ENCODE results near the gene SS18L1. TPM values are rescaled to one million over a fixed set of nuclear protein-coding genes. Genes with fewer than 3 reads are reported as not detected.

SS18L1 gene
- total and polyA plus RNA-seq, 10 of the 15 experiments (the other 5 are each of a cell fraction or from before 2014, with no cell fraction given), result 1.8 to 20.0 (median 6.6) TPM

DNA sequence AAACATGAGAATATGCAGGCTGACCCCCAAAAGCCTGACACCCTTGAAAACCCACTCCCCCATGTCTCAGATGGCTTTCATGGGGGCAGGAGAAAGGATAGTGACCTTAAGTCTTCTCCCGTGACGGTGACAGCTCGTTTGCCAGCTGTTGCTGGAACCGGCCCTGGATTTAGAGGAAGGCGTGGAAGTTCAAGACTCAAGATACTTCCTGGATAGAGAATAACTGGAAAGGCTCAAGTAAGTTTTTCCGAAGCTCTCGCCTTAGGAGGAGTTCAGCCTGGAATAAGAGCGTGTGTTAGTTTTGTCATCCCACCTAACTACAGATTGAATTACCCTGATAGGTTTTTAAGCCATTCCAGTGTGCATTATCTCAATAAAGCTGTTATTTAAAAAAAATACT is 27.7 kb downstream of the SS18L1 start:
- no TSS peak for BruUV-seq (replicated peaks)
- RAD21 ChIA-PET (ENCODE audit: unreplicated experiment), result no interaction called here
- POLR2A ChIA-PET, result no interaction called here
- SMC1A ChIA-PET (ENCODE audit: uncharacterized antibody, unreplicated experiment), result no interaction called here
- in situ Hi-C loops (cut with MboI) (no loop called here), intact Hi-C loops (cut with micrococcal nuclease; ENCODE audit: unreplicated experiment) (no loop called here)
- Histone ChIP-seq H3K4me2 (ENCODE audit: control insufficient read depth, insufficient read depth) (no peak overlapping the region), H4K20me1 (ENCODE audit: control insufficient read depth, insufficient read depth) (no peaks in the 10 kb centered on the region), H3K79me2 (ENCODE audit: control insufficient read depth, insufficient read depth, low read length) (no peaks in the 10 kb centered on the region), H3K36me3 (ENCODE audit: control insufficient read depth in 2 of 2, insufficient read depth in 2 of 2, low read length in 1 of 2) (peaks cover 0 to 4% of the 10 kb centered on the region in 2 experiments; a peak in 3 of 4 replicates), H3K4me3 (no peak overlapping the region), H3K9ac (ENCODE audit: control insufficient read depth, insufficient read depth, low read length) (no peak overlapping the region), H3K27ac (ENCODE audit: control insufficient read depth, insufficient read depth) (no peak overlapping the region), H3K9me3 (replicated peaks; ENCODE audit: control insufficient read depth, insufficient read depth, low read length) (no peaks in the 10 kb centered on the region), H2AFZ (ENCODE audit: control insufficient read depth, low read depth, low read length) (no peak overlapping the region), H3K4me1 (ENCODE audit: control insufficient read depth, insufficient read depth, low read length) (no peaks in the 10 kb centered on the region), H3K27me3 (replicated peaks in 1 of 2; ENCODE audit: control insufficient read depth in 2 of 2, insufficient read depth in 2 of 2, low read length in 1 of 2) (no peaks in the 10 kb centered on the region)
- TF ChIP-seq CBX3 (IDR thresholded peaks at IDR 0.05; ENCODE audit: borderline replicate concordance, low read depth) (no peak), GATAD2B (conservative IDR thresholded peaks at IDR 0.05; ENCODE audit: low read depth) (no peak), NR2F1 (conservative IDR thresholded peaks at IDR 0.05) (no peak), ZNF274 (IDR thresholded peaks at IDR 0.05; ENCODE audit: insufficient read depth, insufficient read length) (no peak), WRNIP1 (IDR thresholded peaks at IDR 0.05; ENCODE audit: borderline replicate concordance, low read depth, low read length) (no peak)
- no peak for FAIRE-seq
- WGBS (ENCODE audit: insufficient coverage, insufficient replicate concordance, low lambda C conversion rate, missing lambda C conversion rate), result over 99% methylated on average over 8 of the region's 8 CpGs
- ATAC-seq, result no peak
- CTCF ChIA-PET, result no interaction called here
- no peak for DNase-seq (ENCODE audit: low read depth, low spot score)

DNA sequence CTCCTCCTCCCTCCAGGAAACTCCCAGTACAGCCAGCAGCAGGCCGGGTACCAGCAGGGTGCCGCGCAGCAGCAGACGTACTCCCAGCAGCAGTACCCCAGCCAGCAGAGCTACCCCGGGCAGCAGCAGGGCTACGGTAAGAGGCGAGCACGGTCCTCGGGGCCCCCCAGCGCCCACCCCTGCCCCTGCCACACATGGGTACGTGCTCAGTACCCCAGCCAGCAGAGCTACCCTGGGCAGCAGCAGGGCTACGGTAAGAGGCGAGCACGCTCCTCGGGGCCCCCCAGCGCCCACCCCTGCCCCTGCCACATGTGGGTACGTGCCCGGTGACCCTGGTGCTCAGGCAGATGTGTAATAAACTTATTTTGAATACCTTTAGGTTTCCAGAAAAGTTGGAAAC is 29.1 kb downstream of the SS18L1 start:
- no peaks in the 10 kb centered on the region for H4K20me1 ChIP-seq (ENCODE audit: control insufficient read depth, insufficient read depth)
- ChIA-PET POLR2A (no interaction called here), RAD21 (ENCODE audit: unreplicated experiment) (no interaction called here), SMC1A (ENCODE audit: uncharacterized antibody, unreplicated experiment) (no interaction called here), CTCF (interaction anchor here (1.0 kb wide), 1 partner anchor 15 kb away, joined by 3 read pairs; no protein-coding TSS in a partner anchor)
- ATAC-seq (no peak), FAIRE-seq (no peak), DNase-seq (ENCODE audit: low read depth, low spot score) (no peak)
- no peak overlapping the region for H3K4me2 ChIP-seq (ENCODE audit: control insufficient read depth, insufficient read depth)
- no TSS peak for BruUV-seq (replicated peaks)
- H3K27me3 ChIP-seq (replicated peaks in 1 of 2; ENCODE audit: control insufficient read depth in 2 of 2, insufficient read depth in 2 of 2, low read length in 1 of 2), result no peaks in the 10 kb centered on the region
- H2AFZ ChIP-seq (ENCODE audit: control insufficient read depth, low read depth, low read length), result no peak overlapping the region
- H3K4me1 ChIP-seq (ENCODE audit: control insufficient read depth, insufficient read depth, low read length), result no peaks in the 10 kb centered on the region
- TF ChIP-seq YY1 (IDR thresholded peaks at IDR 0.05; ENCODE audit: low read depth, low read length) (no peak), CBFB (IDR thresholded peaks at IDR 0.05; ENCODE audit: low read depth) (no peak), ZZZ3 (IDR thresholded peaks at IDR 0.05; ENCODE audit: control insufficient read depth, insufficient read length, low read depth) (no peak), JUND (IDR thresholded peaks at IDR 0.05; ENCODE audit: low read depth, low read length) (no peak), ATF7 (IDR thresholded peaks at IDR 0.05; ENCODE audit: low read depth) (no peak), MYB (IDR thresholded peaks at IDR 0.05; ENCODE audit: borderline replicate concordance, low read depth, low read length) (no peak), RFX5 (IDR thresholded peaks at IDR 0.05; ENCODE audit: low read depth, low read length) (no peak)
- TF ChIP-seq, protein P1, sequence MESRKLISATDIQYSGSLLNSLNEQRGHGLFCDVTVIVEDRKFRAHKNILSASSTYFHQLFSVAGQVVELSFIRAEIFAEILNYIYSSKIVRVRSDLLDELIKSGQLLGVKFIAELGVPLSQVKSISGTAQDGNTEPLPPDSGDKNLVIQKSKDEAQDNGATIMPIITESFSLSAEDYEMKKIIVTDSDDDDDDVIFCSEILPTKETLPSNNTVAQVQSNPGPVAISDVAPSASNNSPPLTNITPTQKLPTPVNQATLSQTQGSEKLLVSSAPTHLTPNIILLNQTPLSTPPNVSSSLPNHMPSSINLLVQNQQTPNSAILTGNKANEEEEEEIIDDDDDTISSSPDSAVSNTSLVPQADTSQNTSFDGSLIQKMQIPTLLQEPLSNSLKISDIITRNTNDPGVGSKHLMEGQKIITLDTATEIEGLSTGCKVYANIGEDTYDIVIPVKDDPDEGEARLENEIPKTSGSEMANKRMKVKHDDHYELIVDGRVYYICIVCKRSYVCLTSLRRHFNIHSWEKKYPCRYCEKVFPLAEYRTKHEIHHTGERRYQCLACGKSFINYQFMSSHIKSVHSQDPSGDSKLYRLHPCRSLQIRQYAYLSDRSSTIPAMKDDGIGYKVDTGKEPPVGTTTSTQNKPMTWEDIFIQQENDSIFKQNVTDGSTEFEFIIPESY (IDR thresholded peaks at IDR 0.05), result no peak
- TF ChIP-seq, protein P2, sequence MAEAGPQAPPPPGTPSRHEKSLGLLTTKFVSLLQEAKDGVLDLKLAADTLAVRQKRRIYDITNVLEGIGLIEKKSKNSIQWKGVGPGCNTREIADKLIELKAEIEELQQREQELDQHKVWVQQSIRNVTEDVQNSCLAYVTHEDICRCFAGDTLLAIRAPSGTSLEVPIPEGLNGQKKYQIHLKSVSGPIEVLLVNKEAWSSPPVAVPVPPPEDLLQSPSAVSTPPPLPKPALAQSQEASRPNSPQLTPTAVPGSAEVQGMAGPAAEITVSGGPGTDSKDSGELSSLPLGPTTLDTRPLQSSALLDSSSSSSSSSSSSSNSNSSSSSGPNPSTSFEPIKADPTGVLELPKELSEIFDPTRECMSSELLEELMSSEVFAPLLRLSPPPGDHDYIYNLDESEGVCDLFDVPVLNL (IDR thresholded peaks at IDR 0.05; ENCODE audit: low read depth, low read length), result no peak
- TF ChIP-seq, protein P3, sequence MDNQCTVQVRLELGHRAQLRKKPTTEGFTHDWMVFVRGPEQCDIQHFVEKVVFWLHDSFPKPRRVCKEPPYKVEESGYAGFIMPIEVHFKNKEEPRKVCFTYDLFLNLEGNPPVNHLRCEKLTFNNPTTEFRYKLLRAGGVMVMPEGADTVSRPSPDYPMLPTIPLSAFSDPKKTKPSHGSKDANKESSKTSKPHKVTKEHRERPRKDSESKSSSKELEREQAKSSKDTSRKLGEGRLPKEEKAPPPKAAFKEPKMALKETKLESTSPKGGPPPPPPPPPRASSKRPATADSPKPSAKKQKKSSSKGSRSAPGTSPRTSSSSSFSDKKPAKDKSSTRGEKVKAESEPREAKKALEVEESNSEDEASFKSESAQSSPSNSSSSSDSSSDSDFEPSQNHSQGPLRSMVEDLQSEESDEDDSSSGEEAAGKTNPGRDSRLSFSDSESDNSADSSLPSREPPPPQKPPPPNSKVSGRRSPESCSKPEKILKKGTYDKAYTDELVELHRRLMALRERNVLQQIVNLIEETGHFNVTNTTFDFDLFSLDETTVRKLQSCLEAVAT (IDR thresholded peaks at IDR 0.05), result no peak
- peaks cover 0 to 2% of the 10 kb centered on the region in 2 experiments; a peak in 3 of 4 replicates for H3K36me3 ChIP-seq (ENCODE audit: control insufficient read depth in 2 of 2, insufficient read depth in 2 of 2, low read length in 1 of 2)
- intact Hi-C loops (cut with micrococcal nuclease; ENCODE audit: unreplicated experiment), result no loop called here
- H3K27ac ChIP-seq (ENCODE audit: control insufficient read depth, insufficient read depth), result no peak overlapping the region
- in situ Hi-C loops (cut with MboI), result no loop called here
- no peak overlapping the region for H3K4me3 ChIP-seq
- no peak overlapping the region for H3K9ac ChIP-seq (ENCODE audit: control insufficient read depth, insufficient read depth, low read length)
- H3K79me2 ChIP-seq (ENCODE audit: control insufficient read depth, insufficient read depth, low read length), result no peaks in the 10 kb centered on the region
- H3K9me3 ChIP-seq (replicated peaks; ENCODE audit: control insufficient read depth, insufficient read depth, low read length), result no peaks in the 10 kb centered on the region
- 96% methylated on average over 14 of the region's 18 CpGs for WGBS (ENCODE audit: insufficient coverage, insufficient replicate concordance, low lambda C conversion rate, missing lambda C conversion rate)
